Inferior parietal cortex (tissue), 1 donor: ENCODE measurements around the gene SIGLEC6.
A peak's percentile ranks its signal among the peaks of the same experiment; 100 is the strongest.

Experiments
- DNase-seq: peaks from one replicate; pipeline ENCODE4 v3.0.0-alpha.2; 2016; ENCODE audit errors: extremely low spot score

SIGLEC6 gene

DNA sequence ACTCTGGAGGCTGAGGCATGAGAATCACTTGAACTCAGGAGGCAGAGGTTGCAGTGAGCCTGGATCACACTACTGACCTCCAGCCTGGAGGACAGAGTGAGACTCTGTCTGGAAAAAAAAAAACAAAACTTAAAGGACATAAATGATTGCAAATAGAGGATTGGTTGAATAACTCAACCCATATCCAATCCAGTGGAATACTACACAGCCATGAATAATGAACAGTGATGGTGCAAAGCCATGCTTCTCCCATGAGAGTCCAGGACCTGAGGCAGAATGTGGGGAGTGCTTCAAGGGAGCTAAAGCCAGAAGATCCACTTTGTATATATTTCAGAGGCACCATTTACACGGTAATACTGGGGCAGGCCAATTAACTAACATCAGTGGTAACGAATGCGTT, 55.3 kb downstream of the SIGLEC6 start:
- DNase-seq: no peak

GRCh38 chr19:51473009-51473707, 58.3 kb downstream of the SIGLEC6 start:
- peak; percentile 87 for DNase-seq

DNA sequence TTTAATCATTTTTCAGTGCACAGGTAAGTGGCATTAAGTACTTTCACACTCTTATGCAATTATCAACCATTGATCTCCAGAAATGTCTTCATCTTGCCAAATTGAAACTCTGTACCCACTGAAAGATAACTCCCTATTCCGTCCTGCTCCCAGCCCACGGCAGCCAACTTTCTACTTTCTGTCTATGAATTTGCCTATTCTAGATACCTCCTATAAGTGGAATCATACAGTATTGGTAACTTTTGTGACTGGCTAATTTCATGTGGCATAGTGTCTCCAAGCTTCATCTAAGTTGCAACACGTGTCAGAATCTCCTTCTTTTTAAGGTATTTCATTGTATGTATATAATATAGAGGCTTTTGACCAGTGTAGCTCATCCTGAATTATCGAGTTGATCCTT, 58.9 kb downstream of the SIGLEC6 start:
- no peak for DNase-seq

DNA sequence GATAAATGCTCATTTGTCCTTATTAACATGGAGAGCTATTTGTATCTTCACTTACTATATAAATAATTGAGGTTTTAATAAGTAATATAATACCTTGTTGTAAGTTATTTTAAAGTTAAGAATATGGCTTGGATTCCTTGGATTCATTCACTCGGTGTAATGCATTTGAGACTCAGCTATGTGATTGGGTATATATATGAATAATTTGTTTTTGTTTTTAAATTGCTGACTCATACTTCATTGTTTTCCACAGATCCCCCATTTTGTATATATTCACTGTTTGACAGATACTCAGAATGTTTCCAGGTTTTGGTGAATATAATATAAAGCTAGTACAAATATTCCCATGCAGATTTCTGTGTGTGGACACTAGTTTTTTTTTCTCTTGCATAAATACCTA, 59.9 kb downstream of the SIGLEC6 start:
- DNase-seq: no peak

DNA sequence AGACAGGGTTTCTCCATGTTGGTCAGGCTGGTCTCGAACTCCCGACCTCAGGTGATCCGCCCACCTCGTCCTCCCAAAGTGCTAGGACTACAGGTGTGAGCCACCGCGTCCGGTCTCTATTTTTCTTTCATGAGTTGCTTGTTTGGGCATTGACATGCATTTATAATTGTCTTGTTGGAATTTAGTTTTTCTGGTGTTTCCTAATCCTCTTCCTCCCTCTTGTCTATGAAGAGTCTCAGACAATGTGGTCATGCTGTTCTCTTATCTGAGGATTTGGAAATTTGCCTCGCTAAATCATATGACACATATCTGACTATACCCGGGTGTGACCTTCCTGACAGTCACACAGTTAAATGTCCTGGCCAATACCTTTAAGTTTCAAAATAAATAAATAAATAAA, 60.5 kb downstream of the SIGLEC6 start:
- no peak for DNase-seq

DNA sequence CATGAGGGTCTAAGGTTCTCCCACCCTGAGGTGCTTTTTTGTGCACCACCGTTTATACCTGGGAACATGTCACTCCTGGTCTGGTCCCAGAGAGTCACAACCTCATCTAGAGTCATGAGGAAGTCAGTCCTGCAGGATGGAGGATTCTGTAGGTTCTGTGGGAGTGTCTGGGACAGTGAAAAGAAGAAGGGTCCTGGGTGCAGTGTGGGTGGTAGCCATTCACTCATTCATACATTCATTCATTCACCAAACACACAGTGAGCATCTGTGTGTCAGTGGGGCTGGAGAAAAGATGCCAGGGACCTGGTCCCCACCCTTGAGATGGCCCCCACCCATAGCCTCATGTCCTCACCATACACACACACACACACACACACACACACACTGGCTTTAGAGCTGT, 61.8 kb downstream of the SIGLEC6 start:
- DNase-seq: no peak

- no peak for DNase-seq
Observed at GRCh38 chr19:51469162-51469561, 62.3 kb downstream of the SIGLEC6 start.

DNA sequence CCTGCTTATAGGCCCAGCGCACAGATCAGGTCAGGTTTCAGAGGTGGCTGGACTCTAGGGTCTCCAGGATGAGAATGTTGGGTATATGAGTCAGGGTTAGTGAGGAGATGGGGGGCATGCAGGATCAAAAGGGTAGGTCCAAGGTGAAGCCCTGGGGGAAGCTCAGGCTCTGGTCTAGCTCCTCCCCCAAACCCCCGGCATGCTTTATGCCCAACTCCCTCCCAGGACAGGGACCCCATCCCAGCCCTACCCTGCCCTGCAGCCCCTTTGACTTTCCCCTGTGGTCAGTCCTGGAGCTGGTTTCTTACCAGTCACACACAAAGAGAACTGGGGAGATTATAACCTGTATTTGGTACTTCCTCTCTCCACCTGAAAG, 62.9 kb downstream of the SIGLEC6 start:
- no peak for DNase-seq

GRCh38 chr19:51467864-51468544, 63.5 kb downstream of the SIGLEC6 start:
- peak; percentile 6 for DNase-seq
